Muscle of leg (tissue), 11 donors: ENCODE data around the gene TDRD10. TPM values are rescaled to one million over a fixed set of nuclear protein-coding genes. Genes with fewer than 3 reads are reported as not detected.

Experiments
- DNase-seq: peaks from one replicate; pipeline ENCODE4 v3.0.0; 2013
- H3K27ac ChIP-seq: one replicate; pipeline ENCODE4 v1.5.1; 2013; ENCODE audit warnings: mild to moderate bottlenecking, low read length, control low read depth
- H3K27me3 ChIP-seq: one replicate; pipeline ENCODE4 v1.6.1; 2013; ENCODE audit warnings: low read length; ENCODE audit not compliant: control insufficient read depth, insufficient read depth
- H3K36me3 ChIP-seq: one replicate; pipeline ENCODE4 v1.6.1; 2013; ENCODE audit warnings: low read length; ENCODE audit not compliant: control insufficient read depth, insufficient read depth
- H3K4me1 ChIP-seq: one replicate; pipeline ENCODE4 v1.6.1; 2013; ENCODE audit warnings: low read length; ENCODE audit not compliant: control insufficient read depth, insufficient read depth
- H3K4me3 ChIP-seq: one replicate; pipeline ENCODE4 v1.5.1; 2013; ENCODE audit warnings: low read length, control low read depth
- H3K9me3 ChIP-seq: replicated peaks from 2 replicates; pipeline ENCODE4 v1.6.1; 2013; ENCODE audit warnings: low read depth, low read length; ENCODE audit not compliant: control insufficient read depth
- WGBS: methylation state at CpG from one replicate; pipeline ENCODE4 v1.1.5; 2013; ENCODE audit warnings: missing lambda C conversion rate; ENCODE audit not compliant: insufficient coverage; 5-methylcytosine and 5-hydroxymethylcytosine counted together
- polyA plus RNA-seq, 8 donors: library from polyadenylated mRNA; unstranded; fragments of 120-200 nt; gene quantifications; one replicate each; pipeline versions ENCODE4 v1.2.1 to v1.2.3, GENCODE V29; 2013; ENCODE audit warnings: inconsistent platforms in 1 of 8, low replicate concordance in 1 of 8; ENCODE audit not compliant: insufficient read length in 8 of 8, insufficient read depth in 1 of 8
- total RNA-seq: library from RNA; stranded (reverse); fragments of 120-200 nt; gene quantifications from one replicate; pipeline ENCODE4 v1.2.4, GENCODE V29; 2013

Gene TDRD10
- total and polyA plus RNA-seq, 9 donors, result 0.98 to 3.7 (median 1.5) TPM

GRCh38 chr1:154536570-154536969 lies 34.6 kb downstream of the TDRD10 start:
- DNase-seq, result no peak
- Histone ChIP-seq H3K27me3 (peaks cover 13% of the 10 kb centered on the region), H3K27ac (no peak overlapping the region), H3K9me3 (peaks cover 2% of the 10 kb centered on the region), H3K4me3 (no peak overlapping the region), H3K4me1 (no peaks in the 10 kb centered on the region), H3K36me3 (no peaks in the 10 kb centered on the region)
- 69% methylated on average over 6 of the region's 7 CpGs for WGBS

DNA sequence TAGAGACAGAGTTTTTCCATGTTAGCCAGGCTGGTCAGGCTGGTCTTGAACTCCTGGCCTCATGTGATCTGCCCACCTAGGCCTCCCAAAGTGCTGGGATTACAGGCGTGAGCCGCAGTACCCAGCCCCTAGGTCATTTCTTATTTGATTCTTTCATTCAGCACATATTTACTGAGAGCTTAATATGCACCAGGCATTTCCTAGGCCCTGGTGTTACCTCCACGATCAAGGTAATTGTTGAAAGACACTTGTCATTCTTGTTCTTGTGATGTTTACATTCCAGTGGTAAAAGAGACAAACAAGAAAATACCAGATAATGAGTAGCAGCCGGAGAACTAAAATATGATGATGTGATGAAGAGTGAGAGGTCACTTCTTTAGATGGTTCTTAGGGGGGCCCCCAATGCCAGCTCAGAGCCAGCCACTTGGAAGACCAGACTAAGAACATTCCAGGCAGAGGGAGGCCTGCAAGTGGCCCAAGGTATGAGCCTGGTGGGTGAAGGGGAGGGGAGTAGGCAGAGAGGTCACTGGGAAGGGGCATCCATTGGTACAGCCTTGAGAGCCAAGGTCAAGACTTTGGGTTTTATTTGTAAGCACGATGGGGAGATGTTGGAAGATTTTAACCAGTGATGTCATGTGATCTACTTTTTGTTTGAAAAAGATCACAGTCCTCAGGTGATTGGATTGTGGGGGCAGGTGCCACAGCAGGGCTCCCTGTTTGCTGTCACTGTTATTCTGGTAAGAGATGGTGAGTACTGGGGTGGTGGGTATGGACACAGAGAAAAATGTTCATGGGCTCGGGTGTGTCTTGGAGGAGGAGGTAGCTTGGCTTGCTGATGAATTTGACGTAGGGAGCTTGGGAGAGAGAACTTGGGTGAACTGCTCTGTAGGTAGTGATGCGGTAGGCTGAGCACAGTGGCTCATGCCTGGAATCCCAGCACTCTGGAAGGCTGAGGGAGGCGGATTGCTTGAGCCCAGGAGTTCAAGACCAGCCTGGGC lies 37.8 kb downstream of the TDRD10 start:
- H3K4me1 ChIP-seq, result no peaks in the 10 kb centered on the region
- no peak overlapping the region for H3K4me3 ChIP-seq
- peaks cover 2% of the 10 kb centered on the region for H3K9me3 ChIP-seq
- H3K27ac ChIP-seq, result no peak overlapping the region
- WGBS, result 77% methylated on average over 4 of the region's 9 CpGs
- H3K36me3 ChIP-seq, result no peaks in the 10 kb centered on the region
- no peak for DNase-seq
- H3K27me3 ChIP-seq, result peaks cover 17% of the 10 kb centered on the region

- Histone ChIP-seq H3K27ac (no peak overlapping the region), H3K9me3 (no peaks in the 10 kb centered on the region), H3K27me3 (peaks cover 15% of the 10 kb centered on the region), H3K4me3 (no peak overlapping the region), H3K36me3 (no peaks in the 10 kb centered on the region), H3K4me1 (no peaks in the 10 kb centered on the region)
- DNase-seq, result no peak
- 31% methylated on average over 6 of the region's 6 CpGs for WGBS
Measured at GRCh38 chr1:154541231-154541630, 39.2 kb downstream of the TDRD10 start.

DNA sequence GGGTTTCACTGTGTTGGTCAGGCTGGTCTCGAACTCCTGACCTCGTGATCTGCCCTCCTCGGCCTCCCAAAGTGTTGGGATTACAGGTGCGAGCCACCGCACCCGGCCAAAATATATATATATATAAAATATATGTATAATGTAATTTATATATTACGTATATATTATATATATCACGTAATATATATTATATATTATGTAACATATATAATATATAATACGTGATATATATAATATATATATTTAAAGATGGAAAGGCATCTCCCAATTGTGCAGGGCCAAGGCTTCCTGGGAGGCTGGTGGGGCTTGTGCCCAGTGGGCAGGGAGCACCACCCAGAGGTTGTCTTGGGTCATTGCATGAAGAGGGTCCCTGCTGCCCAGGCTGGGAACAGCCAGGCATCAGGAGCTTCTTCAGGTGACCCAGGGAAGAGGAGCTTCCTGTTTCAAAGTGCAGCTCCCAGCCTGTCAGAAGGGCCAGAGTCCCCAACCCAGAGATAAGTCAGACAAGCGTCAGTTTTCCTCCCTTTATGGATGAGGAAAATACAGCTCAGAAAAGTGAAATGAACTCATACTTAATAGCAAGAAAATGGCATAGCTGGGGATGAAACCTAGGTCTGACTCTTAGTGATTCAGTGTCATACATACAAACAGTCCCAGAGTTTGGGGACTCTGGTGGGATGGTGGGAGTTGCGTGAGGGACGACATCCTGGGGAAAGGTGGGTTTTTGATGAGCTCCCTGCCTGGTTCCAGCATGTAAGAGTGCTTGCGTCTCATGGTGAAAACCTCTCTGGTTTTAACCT lies 44.4 kb downstream of the TDRD10 start:
- 40% methylated on average over 1 of the region's 13 CpGs for WGBS

GRCh38 chr1:154547105-154547732 lies 45.2 kb downstream of the TDRD10 start:
- no peak overlapping the region for H3K4me3 ChIP-seq
- no peaks in the 10 kb centered on the region for H3K9me3 ChIP-seq
- DNase-seq, result no peak
- H3K4me1 ChIP-seq, result no peaks in the 10 kb centered on the region
- no peak overlapping the region for H3K27ac ChIP-seq
- no peaks in the 10 kb centered on the region for H3K27me3 ChIP-seq
- peaks cover 32% of the 10 kb centered on the region for H3K36me3 ChIP-seq
- WGBS, result 47% methylated on average over 8 of the region's 11 CpGs

More for the DNA sequence above, 44.4 kb downstream of the TDRD10 start:
- H3K4me3 ChIP-seq, result no peak overlapping the region
- no peak overlapping the region for H3K27ac ChIP-seq
- H3K4me1 ChIP-seq, result no peaks in the 10 kb centered on the region
- peaks cover 4% of the 10 kb centered on the region for H3K27me3 ChIP-seq
- DNase-seq, result no peak
- H3K9me3 ChIP-seq, result no peaks in the 10 kb centered on the region
- peaks cover 25% of the 10 kb centered on the region for H3K36me3 ChIP-seq

- Histone ChIP-seq H3K9me3 (no peaks in the 10 kb centered on the region), H3K27ac (no peak overlapping the region), H3K4me3 (no peak overlapping the region), H3K4me1 (no peaks in the 10 kb centered on the region), H3K27me3 (no peaks in the 10 kb centered on the region), H3K36me3 (peaks cover 40% of the 10 kb centered on the region)
- WGBS, result no CpG with 5 or more reads among the region's 1 CpG
- no peak for DNase-seq
Measured at GRCh38 chr1:154548028-154548427, 46.0 kb downstream of the TDRD10 start.

DNA sequence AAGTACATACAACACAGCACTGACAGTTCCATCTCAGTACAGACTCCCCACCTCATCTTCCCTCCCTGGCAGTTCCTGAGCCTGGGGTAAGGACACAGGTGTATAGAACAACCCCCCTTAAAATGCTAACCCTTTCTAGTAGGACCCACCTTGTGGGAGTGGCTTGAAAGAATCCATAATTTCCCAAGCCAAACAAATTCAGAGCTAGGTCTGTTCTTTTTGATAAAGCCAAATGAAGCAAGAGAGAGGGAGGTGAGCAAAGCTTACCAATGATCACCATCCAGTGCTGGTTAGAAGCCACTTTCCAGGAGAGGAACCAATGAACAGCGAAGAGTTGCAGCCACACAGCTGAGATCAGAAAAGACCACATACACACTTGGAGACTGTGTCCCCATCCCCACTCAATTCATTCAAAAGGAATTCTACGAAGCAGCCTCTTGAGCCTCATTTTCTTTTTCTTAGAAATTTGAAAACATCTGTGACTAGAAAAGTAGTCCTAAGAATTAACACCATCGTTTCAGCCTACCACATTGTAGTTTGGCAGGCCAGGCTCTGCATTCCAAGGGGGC lies 47.3 kb downstream of the TDRD10 start:
- WGBS, result 100% methylated on average over 1 of the region's 3 CpGs
- Histone ChIP-seq H3K9me3 (no peaks in the 10 kb centered on the region), H3K27ac (no peak overlapping the region), H3K4me1 (no peaks in the 10 kb centered on the region), H3K36me3 (peaks cover 51% of the 10 kb centered on the region), H3K27me3 (no peaks in the 10 kb centered on the region), H3K4me3 (no peak overlapping the region)
- no peak for DNase-seq

DNA sequence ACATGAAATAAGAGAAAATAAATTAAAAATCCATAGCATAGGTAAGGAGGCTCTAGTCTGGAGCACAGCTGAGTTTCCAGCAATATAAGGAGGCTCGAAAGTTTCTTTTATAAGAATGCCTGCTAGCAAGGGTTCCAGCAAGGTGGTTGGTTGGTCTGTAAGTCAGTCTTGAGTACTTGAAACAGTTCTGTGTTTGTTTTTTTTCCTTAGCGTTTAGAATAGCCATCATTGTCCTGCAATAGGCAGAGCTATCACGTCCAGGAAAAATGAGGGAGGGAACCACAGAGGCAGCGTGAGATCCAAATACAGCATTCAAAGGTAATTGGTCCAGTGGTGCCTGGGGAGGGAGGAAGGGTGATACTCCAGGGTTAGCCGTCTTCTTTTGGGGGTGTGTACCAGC lies 48.1 kb downstream of the TDRD10 start:
- WGBS, result 69% methylated on average over 4 of the region's 5 CpGs
- Histone ChIP-seq H3K9me3 (no peaks in the 10 kb centered on the region), H3K27ac (no peak overlapping the region), H3K4me3 (no peak overlapping the region), H3K27me3 (no peaks in the 10 kb centered on the region), H3K4me1 (no peaks in the 10 kb centered on the region), H3K36me3 (peaks cover 59% of the 10 kb centered on the region)
- DNase-seq, result no peak

- DNase-seq, result no peak
- Histone ChIP-seq H3K36me3 (peaks cover 65% of the 10 kb centered on the region), H3K9me3 (no peaks in the 10 kb centered on the region), H3K4me3 (no peak overlapping the region), H3K27ac (no peak overlapping the region), H3K4me1 (peaks cover under 1% of the 10 kb centered on the region), H3K27me3 (no peaks in the 10 kb centered on the region)
- WGBS, result 64% methylated on average over 6 of the region's 6 CpGs
Measured at GRCh38 chr1:154550657-154551056, 48.6 kb downstream of the TDRD10 start.
